ENCODE results near the gene AEBP1.
A peak's percentile ranks its signal among the peaks of the same experiment; 100 is the strongest.

Gene AEBP1

GRCh38 chr7:44106311-44107065 is 2.3 kb downstream of the AEBP1 start:
- no peak for DNase-seq

DNA sequence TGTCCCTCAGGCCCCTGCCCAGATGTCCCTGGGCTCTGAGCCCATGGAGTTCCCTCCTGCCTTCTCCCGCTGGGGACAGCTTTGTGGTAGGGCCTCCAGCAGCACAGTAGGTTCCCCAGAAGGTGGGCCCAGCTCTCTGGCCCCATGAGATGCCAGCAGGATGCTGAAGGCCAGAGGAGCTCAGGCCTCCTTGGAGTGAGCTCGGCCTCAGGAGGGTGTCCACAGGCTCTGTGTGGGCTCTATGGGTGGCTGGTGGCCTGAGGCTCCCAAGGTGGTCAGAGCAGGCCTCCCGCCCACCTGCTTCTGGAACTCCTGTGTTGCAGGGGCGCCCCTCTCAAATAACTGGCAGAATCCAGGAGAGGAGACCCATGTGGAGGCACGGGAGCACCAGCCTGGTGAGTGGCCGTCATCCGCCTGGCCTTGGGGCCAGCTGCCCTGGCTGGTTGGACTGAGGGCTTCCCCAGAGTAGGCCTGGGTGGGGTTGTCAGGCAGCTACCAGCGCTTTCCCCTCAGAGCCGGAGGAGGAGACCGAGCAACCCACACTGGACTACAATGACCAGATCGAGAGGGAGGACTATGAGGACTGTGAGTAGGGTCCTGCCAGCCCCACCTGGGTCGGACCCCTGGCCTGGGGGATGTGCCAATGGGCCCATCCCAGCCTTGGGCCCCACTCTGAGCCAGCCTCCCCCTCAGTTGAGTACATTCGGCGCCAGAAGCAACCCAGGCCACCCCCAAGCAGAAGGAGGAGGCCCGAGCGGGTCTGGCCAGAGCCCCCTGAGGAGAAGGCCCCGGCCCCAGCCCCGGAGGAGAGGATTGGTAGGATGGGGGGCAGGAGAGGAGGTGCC is 3.2 kb downstream of the AEBP1 start:
- DNase-seq, result no peak

DNA sequence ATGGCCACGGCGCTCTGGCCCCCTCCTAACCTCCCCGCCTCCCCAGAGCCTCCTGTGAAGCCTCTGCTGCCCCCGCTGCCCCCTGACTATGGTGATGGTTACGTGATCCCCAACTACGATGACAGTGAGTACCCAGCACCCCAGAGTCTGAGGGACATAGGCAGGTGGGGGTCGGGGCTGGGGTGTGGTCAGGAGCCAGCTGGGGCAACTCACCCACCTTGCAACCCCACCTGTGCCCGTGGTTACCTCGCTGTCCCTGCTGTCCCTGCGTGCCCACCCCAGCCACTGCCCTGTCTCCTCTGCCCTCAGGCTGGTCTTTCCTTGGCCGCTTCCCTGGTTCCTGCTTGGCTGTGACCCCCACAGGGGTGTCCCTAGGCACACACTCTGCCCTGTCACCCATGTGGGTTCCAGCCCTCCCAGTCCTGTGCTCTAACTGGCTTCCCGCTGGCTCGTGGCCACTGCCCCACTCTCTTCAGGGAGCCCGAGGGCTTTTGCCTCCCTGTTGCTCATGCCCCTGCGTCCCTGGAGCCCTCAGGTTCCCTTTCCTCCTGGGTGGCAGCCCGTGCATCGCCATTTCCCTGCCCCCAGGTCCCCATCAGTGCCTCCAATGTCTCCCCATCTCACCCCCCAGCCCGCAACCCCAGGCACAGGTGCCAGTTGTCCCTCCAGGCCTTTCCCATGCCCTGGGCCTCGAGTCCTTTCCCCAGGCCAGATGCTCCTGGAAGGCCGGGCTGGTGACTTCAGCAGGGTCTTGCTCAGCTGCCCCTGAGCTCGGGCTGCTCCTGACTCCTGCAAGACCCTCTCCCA is 4.0 kb downstream of the AEBP1 start:
- DNase-seq, result no peak

GRCh38 chr7:44108768-44109750 is 4.9 kb downstream of the AEBP1 start:
- no peak for DNase-seq

DNA sequence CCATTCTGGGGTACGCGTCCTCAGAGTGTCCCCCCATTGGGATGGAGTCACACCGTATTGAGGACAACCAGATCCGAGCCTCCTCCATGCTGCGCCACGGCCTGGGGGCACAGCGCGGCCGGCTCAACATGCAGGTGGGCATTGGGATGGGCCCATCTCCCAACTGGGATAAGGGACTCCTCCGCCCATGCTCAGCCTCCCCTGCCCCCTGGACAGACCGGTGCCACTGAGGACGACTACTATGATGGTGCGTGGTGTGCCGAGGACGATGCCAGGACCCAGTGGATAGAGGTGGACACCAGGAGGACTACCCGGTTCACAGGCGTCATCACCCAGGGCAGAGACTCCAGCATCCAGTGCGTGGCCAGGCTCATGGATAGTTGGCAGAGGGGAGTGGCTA is 5.8 kb downstream of the AEBP1 start:
- no peak for DNase-seq

GRCh38 chr7:44110719-44111635 is 6.8 kb downstream of the AEBP1 start:
- DNase-seq, result no peak

DNA sequence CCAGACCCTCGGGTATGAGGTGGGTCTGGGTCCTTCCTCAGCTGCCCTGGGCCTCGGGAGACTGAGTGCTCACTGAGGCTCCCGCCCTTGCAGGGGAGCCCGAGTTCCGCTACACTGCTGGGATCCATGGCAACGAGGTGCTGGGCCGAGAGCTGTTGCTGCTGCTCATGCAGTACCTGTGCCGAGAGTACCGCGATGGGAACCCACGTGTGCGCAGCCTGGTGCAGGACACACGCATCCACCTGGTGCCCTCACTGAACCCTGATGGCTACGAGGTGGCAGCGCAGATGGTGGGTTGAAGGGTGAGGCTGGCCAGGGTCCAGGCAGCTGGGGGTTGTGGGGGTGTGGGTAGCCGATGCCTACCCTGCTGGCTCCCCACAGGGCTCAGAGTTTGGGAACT is 7.6 kb downstream of the AEBP1 start:
- DNase-seq, result no peak

- DNase-seq, result no peak
Measured at GRCh38 chr7:44112231-44112996, 8.3 kb downstream of the AEBP1 start.

DNA sequence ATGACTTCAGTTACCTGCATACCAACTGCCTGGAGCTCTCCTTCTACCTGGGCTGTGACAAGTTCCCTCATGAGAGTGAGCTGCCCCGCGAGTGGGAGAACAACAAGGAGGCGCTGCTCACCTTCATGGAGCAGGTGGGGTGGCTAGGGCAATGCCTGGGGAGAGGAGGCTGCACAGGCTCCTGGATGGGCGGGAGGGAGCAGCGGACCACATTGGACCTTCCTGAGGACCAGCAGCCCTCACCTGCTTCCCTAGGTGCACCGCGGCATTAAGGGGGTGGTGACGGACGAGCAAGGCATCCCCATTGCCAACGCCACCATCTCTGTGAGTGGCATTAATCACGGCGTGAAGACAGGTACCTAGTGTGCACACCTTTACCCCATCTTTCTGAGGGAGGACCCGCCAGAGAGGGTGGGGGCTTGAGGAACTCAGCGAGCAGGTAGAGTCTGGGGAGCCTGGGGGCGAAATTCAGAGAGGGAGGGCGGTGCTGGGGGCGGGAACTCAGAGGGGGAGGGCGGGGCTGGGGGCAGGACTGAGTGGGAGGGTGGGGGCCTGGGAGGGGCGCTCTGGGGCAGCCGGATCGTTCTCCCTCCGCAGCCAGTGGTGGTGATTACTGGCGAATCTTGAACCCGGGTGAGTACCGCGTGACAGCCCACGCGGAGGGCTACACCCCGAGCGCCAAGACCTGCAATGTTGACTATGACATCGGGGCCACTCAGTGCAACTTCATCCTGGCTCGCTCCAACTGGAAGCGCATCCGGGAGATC is 9.0 kb downstream of the AEBP1 start:
- no peak for DNase-seq

- no peak for DNase-seq
Measured at GRCh38 chr7:44113764-44114354, 9.7 kb downstream of the AEBP1 start.

DNA sequence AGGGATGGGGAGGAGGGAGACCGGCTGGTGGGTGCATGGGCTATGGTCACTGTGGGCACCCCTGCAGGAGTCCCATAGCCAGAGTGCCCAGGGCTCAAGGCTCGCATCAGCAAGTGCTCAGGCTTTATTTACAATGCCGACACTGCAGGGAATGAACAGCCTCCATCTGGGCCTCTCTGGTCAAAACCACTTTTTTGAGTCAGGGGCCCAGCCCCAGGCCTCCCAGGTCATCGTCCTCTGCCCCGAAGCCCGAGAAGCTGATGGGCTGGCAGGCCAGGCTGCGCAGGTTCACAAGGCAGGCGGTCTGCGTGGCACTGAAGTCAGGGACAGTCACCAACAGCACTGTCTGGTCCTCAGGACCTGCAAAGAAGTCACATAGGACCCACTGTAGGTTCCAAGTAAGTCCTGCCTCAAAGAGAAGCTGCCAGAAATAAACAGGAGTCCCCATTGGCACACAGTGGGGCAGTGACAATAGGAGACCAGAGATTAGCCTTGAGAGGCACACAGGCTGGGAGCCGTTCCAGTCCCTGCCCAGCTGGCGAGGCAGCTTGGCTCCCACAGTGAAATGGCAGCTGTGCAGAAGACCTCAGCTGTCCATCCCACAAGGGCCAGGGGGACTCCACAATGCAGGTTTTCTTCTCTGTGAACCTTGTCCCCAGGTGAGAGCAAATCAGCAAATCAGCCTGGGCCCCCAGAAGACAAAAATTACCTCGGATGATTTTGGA is 10.6 kb downstream of the AEBP1 start:
- peak; percentile 9 for DNase-seq

DNA sequence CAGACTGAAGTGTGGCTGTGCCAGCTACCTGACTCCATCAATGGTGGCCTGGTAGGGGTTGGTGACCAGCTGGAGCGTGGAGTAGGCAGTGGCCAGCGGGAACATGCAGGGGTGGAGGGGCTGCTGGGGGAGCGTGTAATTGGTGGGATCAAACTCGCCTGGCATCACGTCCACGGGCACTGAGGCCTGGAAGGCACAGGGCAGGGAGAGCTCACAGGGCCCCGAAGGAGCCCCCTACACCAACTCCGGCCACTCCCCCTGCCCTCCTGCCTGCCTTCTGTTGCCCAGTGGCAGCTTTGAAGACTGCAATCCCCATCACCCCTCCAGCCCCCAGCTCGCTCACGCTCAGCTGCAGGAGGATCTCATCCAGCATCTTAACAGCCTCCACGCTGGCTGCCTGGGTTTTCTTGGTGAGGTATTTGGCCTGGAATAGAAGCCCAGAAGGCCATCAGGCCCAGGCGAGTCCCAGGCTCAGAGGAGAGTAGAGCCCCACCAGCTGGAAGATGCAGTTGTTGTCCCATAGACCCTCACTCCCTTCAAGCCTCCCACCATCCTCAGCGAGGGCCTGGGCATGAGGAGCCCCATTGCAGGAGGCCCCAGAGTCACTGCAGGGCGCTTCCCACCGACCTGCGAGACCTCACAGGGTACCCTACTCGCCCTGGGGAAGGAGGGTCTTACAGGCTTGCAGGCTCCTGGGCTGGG is 12.1 kb downstream of the AEBP1 start:
- no peak for DNase-seq

DNA sequence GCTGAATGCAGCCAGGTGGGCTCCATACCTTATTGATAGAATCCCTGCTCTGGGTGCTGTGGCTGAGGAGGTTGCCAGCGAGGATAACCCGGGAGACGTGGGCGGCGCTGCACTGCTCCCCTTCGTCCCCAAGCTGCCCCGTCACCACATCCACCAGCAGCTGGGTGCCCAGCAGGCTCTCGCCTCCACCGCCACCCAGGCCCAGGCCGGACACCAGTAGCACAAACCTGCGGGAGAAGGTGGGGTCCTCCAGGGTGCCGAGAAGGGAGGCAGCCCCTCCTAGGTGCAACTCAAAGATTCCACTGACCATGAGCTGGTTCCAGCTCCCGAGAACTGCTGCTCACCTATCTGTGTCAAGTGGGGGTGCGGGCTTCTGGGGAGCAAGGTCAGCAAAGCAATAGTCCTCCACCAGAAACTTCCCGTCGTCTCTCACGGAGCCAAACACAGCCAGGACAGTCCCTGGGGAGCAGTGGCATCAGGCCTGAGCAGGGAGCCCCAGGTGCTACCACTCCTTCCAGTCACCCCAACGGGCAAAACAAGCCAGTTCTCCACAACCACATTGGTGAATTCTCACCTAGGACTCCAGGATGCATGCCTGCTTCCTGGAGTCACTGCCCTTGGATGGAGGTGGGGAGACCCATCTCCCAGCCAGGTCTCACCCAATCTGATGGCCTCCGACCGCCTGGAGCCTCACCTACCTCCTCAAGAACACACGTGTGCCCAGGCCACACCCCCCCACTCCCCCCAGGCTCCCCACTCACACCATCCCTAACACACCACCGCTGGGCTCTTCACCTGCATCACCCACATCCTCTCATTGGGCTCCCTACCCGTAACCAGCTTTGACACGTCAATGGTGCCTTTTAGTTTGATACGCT is 12.9 kb downstream of the AEBP1 start:
- DNase-seq, result no peak

- DNase-seq, result no peak
Measured at GRCh38 chr7:44117801-44118429, 13.8 kb downstream of the AEBP1 start.

- DNase-seq, result no peak
Measured at GRCh38 chr7:44119829-44120380, 15.8 kb downstream of the AEBP1 start.

DNA sequence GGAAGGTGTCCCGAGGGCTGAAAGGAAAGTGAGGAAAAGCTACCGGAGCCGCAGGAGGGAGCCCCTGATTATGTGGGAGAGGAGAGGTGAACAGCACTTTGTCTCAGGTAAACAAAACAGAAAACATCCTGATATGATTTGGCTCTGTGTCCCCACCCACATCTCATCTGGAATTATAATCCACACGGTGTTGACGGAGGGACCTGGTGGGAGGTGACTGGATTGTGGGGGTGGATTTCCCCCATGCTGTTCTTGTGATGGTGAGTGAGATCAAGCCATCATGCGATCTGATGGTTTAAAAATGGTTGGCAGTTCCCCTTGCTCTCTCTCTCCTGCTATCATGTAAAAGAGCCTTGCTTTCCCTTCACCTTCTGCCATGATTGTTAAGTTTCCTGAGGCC is 16.2 kb downstream of the AEBP1 start:
- no peak for DNase-seq
